HepG2 (cell line): Measurements from ENCODE around the gene ASIC3. TPM values are rescaled to one million over a fixed set of nuclear protein-coding genes. Genes with fewer than 3 reads are reported as not detected.

Source experiments
- HMG20B ChIP-seq: conservative IDR thresholded peaks from 2 replicates; pipeline ENCODE4 v1.6.1; 2016; ENCODE audit warnings: missing genetic modification reagents, missing compliant biosample characterization
- MIER3 ChIP-seq: IDR thresholded peaks from 2 replicates; pipeline ENCODE4 v1.6.1; 2016; ENCODE audit warnings: missing compliant biosample characterization, borderline replicate concordance
- RFXANK ChIP-seq: IDR thresholded peaks from 2 replicates; pipeline ENCODE4 v1.6.1; 2016
- SAP130 ChIP-seq: IDR thresholded peaks from 2 replicates; pipeline ENCODE4 v1.6.1; 2016; ENCODE audit warnings: low read depth
- SOX6 ChIP-seq, 2 experiments: fragments of 450-650 bp in 1 of 2; sonication (generic) in 1 of 2; formaldehyde crosslinking in 1 of 2; IDR thresholded peaks; 2 replicates each; pipeline versions ENCODE4 v1.4.0 to v1.6.1; 2017 to 2020; ENCODE audit warnings: antibody characterized with exemption in 1 of 2, mild to moderate bottlenecking in 1 of 2, missing genetic modification reagents in 1 of 2
- ZBTB7A ChIP-seq: sonication (generic); formaldehyde crosslinking; IDR thresholded peaks from 2 replicates; pipeline ENCODE4 v1.8.0; 2022; ENCODE audit warnings: mild to moderate bottlenecking, missing genetic modification reagents
- ZNF12 ChIP-seq: sonication (generic); formaldehyde crosslinking; IDR thresholded peaks from 2 replicates; pipeline ENCODE4 v1.5.0; 2020; ENCODE audit warnings: missing genetic modification reagents
- ZNF138 ChIP-seq: sonication (generic); formaldehyde crosslinking; IDR thresholded peaks from 2 replicates; pipeline ENCODE4 v1.5.0; 2020; ENCODE audit warnings: mild to moderate bottlenecking, low read depth, missing genetic modification reagents
- ZNF44 ChIP-seq: sonication (generic); formaldehyde crosslinking; IDR thresholded peaks from 2 replicates; pipeline ENCODE4 v1.5.1; 2020; ENCODE audit warnings: mild to moderate bottlenecking, missing genetic modification reagents
- ZNF547 ChIP-seq: sonication (generic); formaldehyde crosslinking; IDR thresholded peaks from 2 replicates; pipeline ENCODE4 v1.5.1; 2020; ENCODE audit warnings: mild to moderate bottlenecking, missing genetic modification reagents
- ZNF616 ChIP-seq: sonication (generic); formaldehyde crosslinking; IDR thresholded peaks from 2 replicates; pipeline ENCODE4 v1.5.0; 2020; ENCODE audit warnings: low read depth, mild to moderate bottlenecking, missing genetic modification reagents
- ZNF629 ChIP-seq: sonication (generic); formaldehyde crosslinking; conservative IDR thresholded peaks from 2 replicates; pipeline ENCODE4 v1.5.0; 2020; ENCODE audit warnings: missing genetic modification reagents
- ZNF7 ChIP-seq: IDR thresholded peaks from 2 replicates; pipeline ENCODE4 v1.6.1; 2016; ENCODE audit warnings: missing biosample characterization, missing genetic modification reagents
- ZNF773 ChIP-seq: sonication (generic); formaldehyde crosslinking; IDR thresholded peaks from 2 replicates; pipeline ENCODE4 v1.4.0; 2020; ENCODE audit warnings: missing genetic modification reagents, borderline replicate concordance
- polyA plus RNA-seq, 8 experiments: library from polyadenylated mRNA; depleted of rRNA in 3 of 8; stranded (reverse) in 7 of 8; unstranded in 1 of 8; fragments of >200 nt; fragmentation: Illumina TruSeq in 4 of 8; extraction: Trizol in 4 of 8; gene quantifications; 2 replicates each; pipeline versions ENCODE4 v1.2.1 to v1.2.3, GENCODE V29; 2011 to 2016; ENCODE audit warnings: low read depth in 4 of 8, missing spikeins in 1 of 8, mixed read lengths in 1 of 8; ENCODE audit not compliant: insufficient read depth in 1 of 8
- total RNA-seq, 5 experiments: library from RNA; depleted of rRNA; stranded (reverse); fragments of >200 nt; fragmentation: Illumina TruSeq; extraction: Trizol; gene quantifications; 2 replicates each; pipeline ENCODE4 v1.2.3, GENCODE V29; 2016; ENCODE audit warnings: low read depth in 1 of 5
- TF ChIP-seq, protein P1 (sequence below): sonication (generic); formaldehyde crosslinking; IDR thresholded peaks from 2 replicates; pipeline ENCODE4 v1.4.0; 2020; ENCODE audit warnings: missing genetic modification reagents, borderline replicate concordance
- TF ChIP-seq, protein P2 (sequence below): sonication (generic); formaldehyde crosslinking; conservative IDR thresholded peaks from 2 replicates; pipeline ENCODE4 v1.8.0; 2022; ENCODE audit warnings: missing genetic modification reagents
- TF ChIP-seq, protein P3 (sequence below): IDR thresholded peaks from 2 replicates; pipeline ENCODE4 v1.6.1; 2016; ENCODE audit warnings: missing compliant biosample characterization, missing genetic modification reagents, borderline replicate concordance
- TF ChIP-seq, protein P4 (sequence below): IDR thresholded peaks from 2 replicates; pipeline ENCODE4 v1.6.1; 2012; ENCODE audit warnings: low read length, improper control_type of control experiment
- TF ChIP-seq, protein P5 (sequence below): IDR thresholded peaks from 2 replicates; pipeline ENCODE4 v1.6.1; 2016; ENCODE audit warnings: missing compliant biosample characterization, missing genetic modification reagents, borderline replicate concordance

Gene ASIC3
- total and polyA plus RNA-seq, 2 of the 13 experiments (the other 11 are each of a cell fraction or from before 2014, with no cell fraction given) = 0.51 TPM; not detected in 1

DNA sequence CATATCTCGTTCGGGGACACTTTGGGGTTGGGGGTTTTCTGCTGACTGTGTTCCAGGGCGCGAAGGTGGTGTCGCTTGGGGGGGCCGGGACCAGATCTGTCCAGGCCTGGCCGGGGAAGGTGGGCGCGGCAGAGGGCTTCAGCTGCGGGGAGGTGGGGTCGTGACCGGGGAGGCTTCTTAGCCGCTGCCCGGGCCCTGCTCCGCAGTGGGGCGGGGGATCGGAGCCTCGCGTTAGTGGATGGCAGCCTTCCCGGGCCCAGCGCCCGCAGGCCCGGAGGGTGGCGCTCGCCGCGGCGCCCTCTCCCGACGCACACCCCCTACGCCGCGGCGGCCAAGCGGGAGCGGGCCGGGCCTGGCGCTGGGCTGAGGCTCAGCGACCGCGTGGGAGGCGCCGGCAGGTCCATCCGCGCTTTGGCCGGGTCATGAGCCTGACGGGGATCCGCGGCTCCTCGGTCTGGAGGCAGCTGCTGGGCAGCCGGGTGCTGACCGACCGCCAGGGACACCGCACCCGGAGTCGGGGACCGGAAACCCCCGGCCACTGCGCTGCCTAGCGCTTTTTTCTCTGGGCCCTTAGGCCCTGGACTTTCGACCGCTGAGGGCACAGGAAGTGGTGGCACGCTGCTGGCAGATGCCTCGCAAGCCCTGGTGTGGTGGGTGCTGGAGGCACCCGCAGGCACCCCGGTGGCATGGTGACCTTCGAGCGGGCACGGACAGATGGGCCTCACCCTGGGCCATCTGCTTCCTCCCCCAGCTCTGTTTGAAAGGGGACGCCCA is 39.1 kb downstream of the ASIC3 start (continued):
- TF ChIP-seq, protein P1, sequence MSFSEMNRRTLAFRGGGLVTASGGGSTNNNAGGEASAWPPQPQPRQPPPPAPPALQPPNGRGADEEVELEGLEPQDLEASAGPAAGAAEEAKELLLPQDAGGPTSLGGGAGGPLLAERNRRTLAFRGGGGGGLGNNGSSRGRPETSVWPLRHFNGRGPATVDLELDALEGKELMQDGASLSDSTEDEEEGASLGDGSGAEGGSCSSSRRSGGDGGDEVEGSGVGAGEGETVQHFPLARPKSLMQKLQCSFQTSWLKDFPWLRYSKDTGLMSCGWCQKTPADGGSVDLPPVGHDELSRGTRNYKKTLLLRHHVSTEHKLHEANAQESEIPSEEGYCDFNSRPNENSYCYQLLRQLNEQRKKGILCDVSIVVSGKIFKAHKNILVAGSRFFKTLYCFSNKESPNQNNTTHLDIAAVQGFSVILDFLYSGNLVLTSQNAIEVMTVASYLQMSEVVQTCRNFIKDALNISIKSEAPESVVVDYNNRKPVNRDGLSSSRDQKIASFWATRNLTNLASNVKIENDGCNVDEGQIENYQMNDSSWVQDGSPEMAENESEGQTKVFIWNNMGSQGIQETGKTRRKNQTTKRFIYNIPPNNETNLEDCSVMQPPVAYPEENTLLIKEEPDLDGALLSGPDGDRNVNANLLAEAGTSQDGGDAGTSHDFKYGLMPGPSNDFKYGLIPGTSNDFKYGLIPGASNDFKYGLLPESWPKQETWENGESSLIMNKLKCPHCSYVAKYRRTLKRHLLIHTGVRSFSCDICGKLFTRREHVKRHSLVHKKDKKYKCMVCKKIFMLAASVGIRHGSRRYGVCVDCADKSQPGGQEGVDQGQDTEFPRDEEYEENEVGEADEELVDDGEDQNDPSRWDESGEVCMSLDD = 0 out of 2 replicates have a peak, but pooled peaks have one; percentile 12
- TF ChIP-seq MIER3 (CRISPR knock-in tag) = no peak
- no peak for TF ChIP-seq ZNF12 (CRISPR knock-in tag)
- no peak for TF ChIP-seq RFXANK (CRISPR knock-in tag)
- TF ChIP-seq SOX6 (IDR thresholded peaks at IDR 0.05) = no peak
- peak; percentile 18; the same call in 1 of the 2 replicates for TF ChIP-seq SOX6 (CRISPR knock-in tag; IDR thresholded peaks at IDR 0.05)
- TF ChIP-seq ZNF547 (CRISPR knock-in tag) = peak; percentile 15; the same call in 1 of the 2 replicates
- TF ChIP-seq, protein P2, sequence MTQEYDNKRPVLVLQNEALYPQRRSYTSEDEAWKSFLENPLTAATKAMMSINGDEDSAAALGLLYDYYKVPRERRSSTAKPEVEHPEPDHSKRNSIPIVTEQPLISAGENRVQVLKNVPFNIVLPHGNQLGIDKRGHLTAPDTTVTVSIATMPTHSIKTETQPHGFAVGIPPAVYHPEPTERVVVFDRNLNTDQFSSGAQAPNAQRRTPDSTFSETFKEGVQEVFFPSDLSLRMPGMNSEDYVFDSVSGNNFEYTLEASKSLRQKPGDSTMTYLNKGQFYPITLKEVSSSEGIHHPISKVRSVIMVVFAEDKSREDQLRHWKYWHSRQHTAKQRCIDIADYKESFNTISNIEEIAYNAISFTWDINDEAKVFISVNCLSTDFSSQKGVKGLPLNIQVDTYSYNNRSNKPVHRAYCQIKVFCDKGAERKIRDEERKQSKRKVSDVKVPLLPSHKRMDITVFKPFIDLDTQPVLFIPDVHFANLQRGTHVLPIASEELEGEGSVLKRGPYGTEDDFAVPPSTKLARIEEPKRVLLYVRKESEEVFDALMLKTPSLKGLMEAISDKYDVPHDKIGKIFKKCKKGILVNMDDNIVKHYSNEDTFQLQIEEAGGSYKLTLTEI (CRISPR knock-in tag) = no peak
- TF ChIP-seq, protein P3, sequence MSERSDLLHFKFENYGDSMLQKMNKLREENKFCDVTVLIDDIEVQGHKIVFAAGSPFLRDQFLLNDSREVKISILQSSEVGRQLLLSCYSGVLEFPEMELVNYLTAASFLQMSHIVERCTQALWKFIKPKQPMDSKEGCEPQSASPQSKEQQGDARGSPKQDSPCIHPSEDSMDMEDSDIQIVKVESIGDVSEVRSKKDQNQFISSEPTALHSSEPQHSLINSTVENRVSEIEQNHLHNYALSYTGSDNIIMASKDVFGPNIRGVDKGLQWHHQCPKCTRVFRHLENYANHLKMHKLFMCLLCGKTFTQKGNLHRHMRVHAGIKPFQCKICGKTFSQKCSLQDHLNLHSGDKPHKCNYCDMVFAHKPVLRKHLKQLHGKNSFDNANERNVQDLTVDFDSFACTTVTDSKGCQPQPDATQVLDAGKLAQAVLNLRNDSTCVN (CRISPR knock-in tag) = no peak
- TF ChIP-seq, protein P4, sequence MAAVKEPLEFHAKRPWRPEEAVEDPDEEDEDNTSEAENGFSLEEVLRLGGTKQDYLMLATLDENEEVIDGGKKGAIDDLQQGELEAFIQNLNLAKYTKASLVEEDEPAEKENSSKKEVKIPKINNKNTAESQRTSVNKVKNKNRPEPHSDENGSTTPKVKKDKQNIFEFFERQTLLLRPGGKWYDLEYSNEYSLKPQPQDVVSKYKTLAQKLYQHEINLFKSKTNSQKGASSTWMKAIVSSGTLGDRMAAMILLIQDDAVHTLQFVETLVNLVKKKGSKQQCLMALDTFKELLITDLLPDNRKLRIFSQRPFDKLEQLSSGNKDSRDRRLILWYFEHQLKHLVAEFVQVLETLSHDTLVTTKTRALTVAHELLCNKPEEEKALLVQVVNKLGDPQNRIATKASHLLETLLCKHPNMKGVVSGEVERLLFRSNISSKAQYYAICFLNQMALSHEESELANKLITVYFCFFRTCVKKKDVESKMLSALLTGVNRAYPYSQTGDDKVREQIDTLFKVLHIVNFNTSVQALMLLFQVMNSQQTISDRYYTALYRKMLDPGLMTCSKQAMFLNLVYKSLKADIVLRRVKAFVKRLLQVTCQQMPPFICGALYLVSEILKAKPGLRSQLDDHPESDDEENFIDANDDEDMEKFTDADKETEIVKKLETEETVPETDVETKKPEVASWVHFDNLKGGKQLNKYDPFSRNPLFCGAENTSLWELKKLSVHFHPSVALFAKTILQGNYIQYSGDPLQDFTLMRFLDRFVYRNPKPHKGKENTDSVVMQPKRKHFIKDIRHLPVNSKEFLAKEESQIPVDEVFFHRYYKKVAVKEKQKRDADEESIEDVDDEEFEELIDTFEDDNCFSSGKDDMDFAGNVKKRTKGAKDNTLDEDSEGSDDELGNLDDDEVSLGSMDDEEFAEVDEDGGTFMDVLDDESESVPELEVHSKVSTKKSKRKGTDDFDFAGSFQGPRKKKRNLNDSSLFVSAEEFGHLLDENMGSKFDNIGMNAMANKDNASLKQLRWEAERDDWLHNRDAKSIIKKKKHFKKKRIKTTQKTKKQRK = no peak
- TF ChIP-seq ZNF629 (CRISPR knock-in tag) = 0 out of 2 replicates have a peak, but pooled peaks have one; percentile 8
- 0 out of 2 replicates have a peak, but pooled peaks have one; percentile 30 for TF ChIP-seq ZNF44 (CRISPR knock-in tag)
- no peak for TF ChIP-seq ZNF138 (CRISPR knock-in tag)
- TF ChIP-seq ZNF616 (CRISPR knock-in tag) = 0 out of 2 replicates have a peak, but pooled peaks have one; percentile 74
- TF ChIP-seq SAP130 (CRISPR knock-in tag) = peak; percentile 60
- no peak for TF ChIP-seq ZNF773 (CRISPR knock-in tag)
- TF ChIP-seq, protein P5, sequence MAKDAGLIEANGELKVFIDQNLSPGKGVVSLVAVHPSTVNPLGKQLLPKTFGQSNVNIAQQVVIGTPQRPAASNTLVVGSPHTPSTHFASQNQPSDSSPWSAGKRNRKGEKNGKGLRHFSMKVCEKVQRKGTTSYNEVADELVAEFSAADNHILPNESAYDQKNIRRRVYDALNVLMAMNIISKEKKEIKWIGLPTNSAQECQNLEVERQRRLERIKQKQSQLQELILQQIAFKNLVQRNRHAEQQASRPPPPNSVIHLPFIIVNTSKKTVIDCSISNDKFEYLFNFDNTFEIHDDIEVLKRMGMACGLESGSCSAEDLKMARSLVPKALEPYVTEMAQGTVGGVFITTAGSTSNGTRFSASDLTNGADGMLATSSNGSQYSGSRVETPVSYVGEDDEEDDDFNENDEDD (CRISPR knock-in tag) = peak; percentile 40; the same call in 1 of the 2 replicates
- no peak for TF ChIP-seq HMG20B
- peak; percentile 26; the same call in 1 of the 2 replicates for TF ChIP-seq ZBTB7A (CRISPR knock-in tag)
- TF ChIP-seq ZNF7 = no peak
